Left renal cortex interstitium (tissue), 4 donors: ENCODE results near the gene LRP11. TPM values are rescaled to one million over a fixed set of nuclear protein-coding genes. Genes with fewer than 3 reads are reported as not detected.

Experiments
- DNase-seq, 4 donors: peaks; one replicate each; pipeline ENCODE4 v3.0.0-alpha.2; 2013; ENCODE audit warnings: low read depth in 4 of 4, low spot score in 2 of 4, missing footprints in 1 of 4
- polyA plus RNA-seq, 4 donors: library from polyadenylated mRNA; unstranded; fragments of 120-200 nt; gene quantifications; one replicate each; pipeline ENCODE4 v1.2.1, GENCODE V29; 2013; ENCODE audit not compliant: insufficient read length in 4 of 4

The LRP11 gene
- polyA plus RNA-seq, 4 donors, result 33.0 to 36.0 (median 34.0) TPM

DNA sequence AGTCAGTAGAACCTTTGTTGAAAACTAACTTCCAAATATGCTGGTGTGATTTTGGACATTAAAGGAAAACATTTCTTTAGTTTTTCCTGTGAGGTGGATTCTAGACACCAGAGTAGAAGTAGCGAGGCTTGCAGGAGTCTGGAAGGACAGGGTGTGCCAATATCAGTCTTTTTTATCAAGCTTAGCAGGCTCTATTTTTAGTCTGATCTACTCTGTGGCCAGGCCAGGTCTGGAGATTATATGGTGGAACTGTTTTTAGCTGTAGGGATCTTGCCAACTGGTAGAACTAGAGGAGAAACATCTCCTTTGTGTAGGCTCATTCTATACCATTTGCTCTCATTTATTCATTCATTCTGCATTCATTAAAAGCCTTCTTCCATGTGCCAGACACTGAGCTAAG, 42.7 kb downstream of the LRP11 start:
- no peak for DNase-seq

DNA sequence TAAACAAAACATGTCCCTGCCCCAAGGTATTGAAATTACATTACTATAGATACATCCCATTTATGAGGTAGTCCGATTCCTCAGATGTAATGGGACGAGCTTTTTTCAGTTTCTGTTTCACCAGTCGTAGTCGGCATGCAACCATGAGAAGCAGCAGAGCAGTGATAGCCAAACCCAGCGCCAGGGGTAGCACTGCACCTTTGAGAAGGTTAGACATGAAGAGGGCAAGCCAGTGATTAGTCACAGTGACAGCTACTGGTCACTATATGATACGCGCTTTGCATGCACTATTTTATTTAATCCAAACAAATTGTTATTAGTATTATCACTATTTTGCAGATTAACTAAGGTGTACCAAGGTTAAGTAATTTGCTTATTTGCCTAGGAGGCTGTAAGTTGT, 43.7 kb downstream of the LRP11 start:
- no peak for DNase-seq

DNA sequence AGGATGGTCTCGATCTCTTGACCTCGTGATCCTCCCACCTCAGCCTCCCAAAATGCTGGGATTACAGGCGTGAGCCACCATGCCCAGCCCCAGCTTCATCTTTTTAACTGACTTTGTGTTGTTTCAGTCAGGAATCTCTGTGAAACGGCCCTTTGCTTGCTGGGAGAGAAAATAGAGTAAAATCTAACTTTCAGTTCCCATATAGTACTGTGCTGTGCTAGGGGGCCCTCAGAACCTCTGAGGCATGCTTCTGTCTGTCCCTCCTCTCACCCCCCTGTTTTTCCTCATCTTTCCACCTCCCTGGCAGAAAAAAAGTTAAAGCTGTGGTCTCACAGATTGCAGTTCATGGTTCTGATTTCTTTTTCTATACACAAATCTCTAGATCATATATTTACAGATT, 48.4 kb downstream of the LRP11 start:
- DNase-seq, result no peak

DNA sequence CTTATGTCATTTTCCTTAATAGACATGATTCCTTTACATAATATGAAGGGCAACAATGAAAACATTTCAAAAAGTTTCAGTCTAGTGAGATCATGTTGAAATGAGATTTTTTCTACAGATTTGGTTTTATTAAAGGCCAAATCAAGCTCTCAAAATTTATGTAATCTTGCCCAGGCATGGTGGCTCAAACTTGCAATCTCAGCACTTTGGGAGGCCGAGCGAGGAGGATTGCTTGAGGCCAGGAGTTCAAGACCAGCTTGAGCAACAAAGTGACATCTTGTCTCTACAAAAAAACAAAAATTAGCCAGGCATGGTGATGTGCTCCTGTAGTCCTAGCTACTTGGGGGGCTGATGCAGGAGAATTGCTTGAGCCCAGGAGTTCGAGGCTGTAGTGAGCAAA, 50.8 kb downstream of the LRP11 start:
- DNase-seq, result no peak

DNA sequence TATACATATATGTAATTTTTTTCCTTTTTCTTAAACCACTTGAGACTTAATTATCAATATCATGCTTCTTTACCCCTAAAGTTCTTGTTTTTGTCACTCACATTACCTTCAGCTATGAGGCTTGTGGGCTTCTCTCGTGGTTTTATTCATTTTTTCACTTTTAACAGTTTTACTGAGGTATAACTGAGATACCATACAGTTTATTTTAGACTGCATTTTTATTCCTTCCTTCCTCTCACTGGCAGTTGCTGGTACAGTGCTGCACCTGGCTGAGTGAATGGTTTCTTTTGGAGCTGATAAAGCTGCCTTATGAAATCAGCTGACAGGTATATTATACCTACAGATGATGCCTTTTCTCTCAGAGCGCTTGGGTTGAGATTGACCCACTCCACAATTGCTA, 54.4 kb downstream of the LRP11 start:
- DNase-seq, result no peak

DNA sequence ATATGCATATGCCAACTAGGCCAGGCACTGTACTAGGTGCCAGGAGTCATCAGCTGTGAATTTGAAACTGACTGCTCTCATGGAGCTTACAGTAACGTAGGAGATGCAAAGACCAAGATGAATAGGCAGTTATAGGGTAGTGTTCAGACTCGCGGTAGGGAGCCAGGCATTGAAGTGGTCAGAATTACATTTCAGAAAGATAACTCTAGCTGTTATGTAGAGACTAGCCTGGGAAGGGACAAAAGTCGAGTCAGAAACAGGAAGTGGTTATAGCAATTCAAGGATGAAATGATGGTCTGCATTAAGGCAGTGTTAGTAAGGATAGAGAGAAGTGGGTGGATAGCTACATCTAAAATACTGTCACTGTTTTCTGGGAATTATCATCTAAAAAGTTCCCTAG, 58.0 kb downstream of the LRP11 start:
- no peak for DNase-seq

DNA sequence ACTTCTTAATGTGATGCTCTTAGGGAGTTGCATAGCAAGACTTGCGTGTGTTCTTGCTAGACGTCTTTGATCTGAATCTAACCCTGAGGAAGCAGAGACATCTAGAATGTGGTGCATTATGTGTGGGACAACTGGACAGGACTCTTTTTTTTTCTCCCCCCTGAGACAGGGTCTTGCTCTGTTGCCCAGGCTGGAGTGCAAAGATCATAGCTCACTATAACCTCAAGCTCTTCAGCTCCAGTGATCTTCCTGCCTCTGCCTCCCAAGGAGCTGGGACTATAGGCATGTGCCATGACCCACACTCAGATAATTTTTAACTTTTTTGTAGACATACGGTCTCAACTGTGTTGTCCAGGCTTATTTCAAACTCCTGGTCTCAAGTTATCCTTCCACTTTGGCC, 80.6 kb downstream of the LRP11 start:
- DNase-seq, result no peak

DNA sequence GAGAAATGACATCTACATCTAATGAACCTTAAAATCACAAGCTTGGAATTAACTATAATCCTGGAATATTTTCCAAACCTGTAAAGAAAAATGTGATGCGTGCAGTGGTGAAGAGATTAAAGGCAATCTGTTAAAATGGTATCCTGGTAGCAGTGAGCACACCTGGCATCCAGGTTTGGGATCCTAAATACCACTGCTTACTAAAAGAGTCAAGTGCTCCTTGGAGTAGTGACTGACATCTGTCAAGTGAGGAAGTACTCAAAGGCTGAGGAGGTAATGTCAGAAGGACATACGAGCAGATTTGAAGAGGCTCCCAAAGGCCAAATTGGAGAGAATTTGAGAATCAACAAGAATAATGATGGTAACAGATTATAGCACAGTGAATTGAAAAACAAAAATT, 81.8 kb downstream of the LRP11 start:
- no peak for DNase-seq

DNA sequence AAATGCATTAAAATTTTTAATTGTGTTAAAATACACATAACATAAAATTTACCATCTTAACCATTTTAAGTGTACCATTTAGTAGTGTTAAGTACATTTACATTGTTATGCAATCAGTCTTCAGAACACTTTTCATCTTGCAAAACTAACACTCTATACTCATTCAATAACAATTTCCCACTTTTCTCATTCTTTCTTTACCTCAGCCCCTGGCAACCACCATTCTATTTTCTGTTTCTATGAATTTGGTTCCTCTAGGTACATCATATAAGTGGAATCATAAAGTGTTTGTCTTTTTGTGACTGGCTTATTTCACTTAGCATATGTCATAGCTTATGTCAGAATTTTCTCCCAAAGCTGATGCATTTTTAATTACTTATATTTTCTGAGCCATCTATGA, 82.4 kb downstream of the LRP11 start:
- no peak for DNase-seq

DNA sequence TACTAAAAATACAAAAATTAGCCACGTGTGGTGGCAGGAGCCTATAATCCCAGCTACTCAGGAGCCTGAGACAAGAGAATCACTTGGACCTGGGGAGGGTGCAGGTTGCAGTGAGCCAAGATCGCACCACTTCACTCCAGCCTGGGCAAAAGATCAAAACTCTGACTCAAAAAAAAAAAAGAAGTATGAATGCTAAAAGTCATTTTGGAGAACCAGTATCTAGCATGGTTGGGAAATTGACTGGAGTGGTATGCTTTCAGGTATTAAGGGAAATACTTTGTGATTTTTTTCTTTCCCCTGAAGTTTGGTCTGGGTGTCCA, 84.6 kb downstream of the LRP11 start:
- DNase-seq, result no peak

DNA sequence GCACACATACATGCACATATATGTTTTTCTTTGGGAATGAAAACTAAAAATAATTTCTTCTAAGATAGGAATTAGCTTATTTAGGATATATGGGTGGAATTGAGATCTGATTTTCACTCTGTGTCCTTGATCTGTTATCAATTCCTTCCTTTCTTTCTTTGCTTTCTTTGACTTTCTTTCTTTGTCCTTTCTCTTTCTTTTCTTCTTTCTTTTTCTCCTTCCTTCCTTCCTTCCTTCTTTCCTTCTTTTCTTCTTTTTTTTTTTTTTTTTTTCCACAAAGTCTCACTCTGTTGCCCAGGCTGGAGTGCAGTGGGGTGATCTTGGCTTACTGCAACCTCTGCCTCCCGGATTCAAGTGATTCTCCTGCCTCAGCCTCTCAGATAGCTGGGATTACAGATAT, 86.5 kb downstream of the LRP11 start:
- no peak for DNase-seq

DNA sequence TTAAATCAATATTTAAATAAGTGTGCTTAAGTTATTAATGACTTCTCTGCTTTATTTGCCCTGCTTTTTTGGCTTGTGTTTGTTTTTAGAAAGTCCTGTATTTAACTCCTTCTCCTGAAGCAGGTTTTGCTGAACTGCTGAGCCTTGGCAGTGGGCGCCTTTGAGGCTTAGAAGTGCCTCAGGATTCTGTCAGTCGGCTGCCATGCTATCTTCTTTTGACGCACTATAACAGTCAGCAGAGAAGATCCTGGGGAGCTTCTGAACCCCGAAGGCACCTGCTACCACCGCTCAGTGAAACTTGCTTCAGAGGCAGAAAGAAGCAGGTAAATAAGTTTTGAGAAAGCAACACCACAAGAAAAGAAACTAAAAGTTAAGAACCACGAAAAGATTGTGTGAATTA, 92.2 kb downstream of the LRP11 start:
- no peak for DNase-seq

DNA sequence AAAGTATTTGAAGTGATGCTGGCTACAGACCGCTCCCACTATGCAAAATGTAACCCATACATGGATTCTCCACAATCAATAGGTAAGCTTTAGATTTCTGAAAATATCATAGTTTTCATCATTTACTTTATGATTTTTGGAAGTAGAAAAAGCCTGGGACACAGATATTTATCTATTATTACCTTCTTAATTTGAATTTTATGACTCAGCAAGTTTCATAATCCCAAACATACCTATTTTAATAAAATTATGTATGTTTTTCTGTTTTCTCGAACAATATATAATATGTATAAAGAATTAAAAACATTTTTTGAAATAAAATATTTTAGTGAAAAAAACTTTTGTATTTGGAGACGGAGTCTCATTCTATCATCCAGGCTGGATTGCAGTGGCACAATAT, 93.0 kb downstream of the LRP11 start:
- no peak for DNase-seq

DNA sequence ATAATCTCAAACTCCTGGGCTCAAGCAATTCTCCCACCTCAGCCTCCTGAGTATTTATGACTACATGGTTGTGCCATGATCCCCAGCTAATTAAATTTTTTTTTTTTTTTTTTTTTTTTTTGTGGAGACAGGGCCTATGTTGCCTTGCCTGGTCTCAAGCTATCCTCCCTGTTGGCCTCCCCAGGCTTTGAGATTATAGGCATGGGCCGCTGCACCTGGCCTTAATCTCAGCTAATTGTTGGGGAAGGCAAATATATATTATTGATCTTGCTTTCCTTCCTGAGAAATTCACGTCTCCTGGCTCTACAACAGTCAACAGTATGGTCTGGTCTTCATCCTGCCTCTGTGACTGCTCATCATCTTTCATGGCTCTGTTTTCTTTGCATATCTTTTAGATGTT, 94.5 kb downstream of the LRP11 start:
- no peak for DNase-seq

Other genes with a start within 250 kb of the LRP11 start
- 10 to 100 TPM; 26.2 to 30.7 (median 28.7) TPM for gene KATNA1, start 215.6 kb downstream of the LRP11 start, polyA plus RNA-seq
- gene LATS1, start 146.3 kb downstream of the LRP11 start, polyA plus RNA-seq, result 10 to 100 TPM; 25.9 to 33.8 (median 32.4) TPM
- 10 to 100 TPM; 36.0 to 53.4 (median 43.3) TPM for gene NUP43, start 117.8 kb downstream of the LRP11 start, polyA plus RNA-seq
- 10 to 100 TPM; 83.3 to 98.4 (median 90.1) TPM for gene PCMT1, start 114.6 kb downstream of the LRP11 start, polyA plus RNA-seq
- 1 to 10 TPM in 1 of 4 donors, under 1 TPM in 3; 0.29 to 1.1 (median 0.70) TPM for gene RAET1E, start 33.8 kb upstream of the LRP11 start, polyA plus RNA-seq
- gene RAET1G, start 58.8 kb upstream of the LRP11 start, polyA plus RNA-seq, result 1 to 10 TPM in 3 of 4 donors, under 1 TPM in 1; 0.90 to 1.8 (median 1.2) TPM
- gene ULBP2, start 77.7 kb upstream of the LRP11 start, polyA plus RNA-seq, result under 1 TPM; 0.41 to 0.74 (median 0.54) TPM
- gene ULBP1, start 99.6 kb upstream of the LRP11 start, polyA plus RNA-seq, result 1 to 10 TPM in 3 of 4 donors, under 1 TPM in 1; 0.99 to 1.8 (median 1.6) TPM
- not detected for gene RAET1L, start 161.2 kb upstream of the LRP11 start, polyA plus RNA-seq
- gene ULBP3, start 204.8 kb upstream of the LRP11 start, polyA plus RNA-seq, result 10 to 100 TPM in 2 of 4 donors, 1 to 10 TPM in 2; 7.9 to 10.7 (median 9.1) TPM